Lung microvascular endothelial cell (primary cell): ENCODE results near the gene TRIM52. TPM values are rescaled to one million over a fixed set of nuclear protein-coding genes. Genes with fewer than 3 reads are reported as not detected.
A peak's percentile ranks its signal among the peaks of the same experiment; 100 is the strongest.

Experiments
- DNase-seq, 2 donors: peaks; one replicate each; pipeline versions ENCODE4 v3.0.0 to v3.0.0-alpha.2; 2010; ENCODE audit warnings: low read depth in 2 of 2
- total RNA-seq: library from RNA; depleted of rRNA; stranded (reverse); fragments of >200 nt; gene quantifications from 2 replicates; pipeline ENCODE4 v1.2.1, GENCODE V29; 2014

TRIM52 gene
- total RNA-seq, 1 donor from 2014 or later, result 7.3 TPM

GRCh38 chr5:181233801-181234454 is 27.0 kb downstream of the TRIM52 start:
- no peak for DNase-seq

- DNase-seq, result no peak
Observed at GRCh38 chr5:181233088-181233800, 27.7 kb downstream of the TRIM52 start.

- DNase-seq, result no peak
Observed at GRCh38 chr5:181232593-181232992, 28.4 kb downstream of the TRIM52 start.

- DNase-seq, result no peak
Observed at GRCh38 chr5:181231432-181231831, 29.5 kb downstream of the TRIM52 start.

- DNase-seq, result no peak
Observed at GRCh38 chr5:181230551-181230950, 30.4 kb downstream of the TRIM52 start.

GRCh38 chr5:181229996-181230395 is 30.9 kb downstream of the TRIM52 start:
- no peak for DNase-seq

GRCh38 chr5:181224390-181225229 is 36.3 kb downstream of the TRIM52 start:
- DNase-seq, result no peak

- DNase-seq, result peak; percentile 43 to 70
Observed at GRCh38 chr5:181223729-181224389, 37.1 kb downstream of the TRIM52 start.

- peak; percentile 97 to 99 for DNase-seq
Observed at GRCh38 chr5:181223058-181223728, 37.8 kb downstream of the TRIM52 start, which contains the start of gene TRIM41. TSS of gene TRIM41 (plus strand) at chr5:181223281. CDS start at chr5:181224000, 719 bp downstream.

- DNase-seq, result no peak
Observed at GRCh38 chr5:181222630-181223057, 38.3 kb downstream of the TRIM52 start.

GRCh38 chr5:181221792-181222629 is 38.9 kb downstream of the TRIM52 start:
- DNase-seq, result peak; percentile 94

GRCh38 chr5:181221105-181221791 is 39.7 kb downstream of the TRIM52 start:
- no peak for DNase-seq

- DNase-seq, result no peak
Observed at GRCh38 chr5:181220178-181220515, 40.8 kb downstream of the TRIM52 start.

GRCh38 chr5:181219262-181220177 is 41.4 kb downstream of the TRIM52 start:
- DNase-seq, result no peak

GRCh38 chr5:181218795-181219124 is 42.2 kb downstream of the TRIM52 start:
- no peak for DNase-seq

GRCh38 chr5:181217803-181218062 is 43.2 kb downstream of the TRIM52 start:
- DNase-seq, result no peak

- peak; percentile 48 to 54 for DNase-seq
Observed at GRCh38 chr5:181217111-181217802, 43.7 kb downstream of the TRIM52 start.
